GM19455 (cell line): ENCODE results near the gene KCTD14.

Experiments used
- ATAC-seq: cut with Tn5 transposase; IDR thresholded peaks from one replicate; pipeline ENCODE4 v1.9.1; 2021; ENCODE audit not compliant: unreplicated experiment

Gene KCTD14

DNA sequence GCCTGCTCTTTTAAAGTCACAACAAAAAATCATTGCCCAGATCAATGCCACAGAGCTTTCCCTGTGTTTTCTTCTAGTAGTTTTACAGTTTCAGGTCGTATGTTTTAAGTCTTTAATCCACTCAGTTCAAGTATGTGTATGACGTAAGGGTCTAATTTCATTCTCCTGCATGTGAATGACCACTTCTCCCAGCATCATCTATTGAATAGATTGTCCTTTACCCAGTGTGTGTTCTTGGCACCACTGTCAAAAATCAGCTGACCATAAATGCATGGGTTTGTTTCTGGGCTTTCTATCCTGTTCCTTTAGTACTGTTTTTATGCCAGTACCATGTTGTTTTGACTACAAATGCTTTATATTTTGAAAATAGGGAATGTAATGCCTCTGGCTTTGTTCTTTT, 56.7 kb downstream of the KCTD14 start:
- no peak for ATAC-seq
